SK-N-SH (cell line): ENCODE measurements around the gene SEMA3C. TPM values are rescaled to one million over a fixed set of nuclear protein-coding genes. Genes with fewer than 3 reads are reported as not detected.

ENCODE experiments used
- CTCF ChIA-PET: fragments of 300-600, 350-600 bp; formaldehyde crosslinking; extraction: SDS; loops from one replicate; lab custom pipeline; 2021; lab: Yijun Ruan, JAX
- POLR2A ChIA-PET: fragments of 350-600 bp; sonication (Branson Sonifier 250); formaldehyde crosslinking; extraction: SDS; loops from one replicate; lab custom pipeline; 2020; ENCODE audit warnings: antibody characterized with exemption, inconsistent platforms; lab: Yijun Ruan, JAX
- DNase-seq: peaks from one replicate; pipeline ENCODE4 v3.0.0; 2012
- H2AFZ ChIP-seq: fragments of 200-600 bp; sonication (generic); 2 replicates; pipeline ENCODE4 v1.8.1; 2016; ENCODE audit warnings: antibody characterized with exemption, mild to moderate bottlenecking, low read depth
- H3F3A ChIP-seq: fragments of 200-600 bp; sonication (generic); replicated peaks from 2 replicates; pipeline ENCODE3; 2016; ENCODE audit warnings: antibody characterized with exemption, mild to moderate bottlenecking; ENCODE audit not compliant: insufficient read depth
- H3K27ac ChIP-seq, 2 experiments: fragments of 200-500 bp in 1 of 2; fragments of 200-600 bp in 1 of 2; sonication (Bioruptor generic) in 1 of 2; sonication (generic), shearing (Covaris generic) in 1 of 2; 2 replicates each; pipeline versions ENCODE4 v1.5.1 to v1.6.1; 2014 to 2016; ENCODE audit warnings: low read depth in 2 of 2, inconsistent platforms in 1 of 2, low read length in 1 of 2, mild to moderate bottlenecking in 1 of 2, mixed read lengths in 1 of 2
- H3K27me3 ChIP-seq: fragments of 200-600 bp; sonication (generic), shearing (Covaris generic); 2 replicates; pipeline ENCODE4 v1.6.1; 2016; ENCODE audit warnings: mixed run types; ENCODE audit not compliant: insufficient read depth
- H3K36me3 ChIP-seq, 2 experiments: fragments of 200-500 bp in 1 of 2; fragments of 200-600 bp in 1 of 2; sonication (Bioruptor generic) in 1 of 2; sonication (generic) in 1 of 2; replicated peaks in 1 of 2; 2 replicates each; pipeline versions ENCODE3 to v1.5.1; 2014 to 2016; ENCODE audit warnings: low read length in 1 of 2, mild to moderate bottlenecking in 1 of 2; ENCODE audit not compliant: insufficient read depth in 2 of 2, control insufficient read depth in 1 of 2
- H3K4me1 ChIP-seq, 2 experiments: fragments of 200-500 bp in 1 of 2; fragments of 200-600 bp in 1 of 2; sonication (Bioruptor generic) in 1 of 2; sonication (generic), shearing (Covaris generic) in 1 of 2; 2 replicates each; pipeline versions ENCODE4 v1.5.1 to v1.6.1; 2014 to 2016; ENCODE audit warnings: low read depth in 1 of 2, low read length in 1 of 2, mixed run types in 1 of 2; ENCODE audit not compliant: insufficient read depth in 2 of 2, control insufficient read depth in 1 of 2
- H3K4me2 ChIP-seq: fragments of 200-600 bp; sonication (generic), shearing (Covaris generic); 2 replicates; pipeline ENCODE4 v1.6.1; 2017; ENCODE audit warnings: mixed run types
- H3K4me3 ChIP-seq, 2 experiments: fragments of 200-500 bp in 1 of 2; fragments of 200-600 bp in 1 of 2; sonication (Bioruptor generic) in 1 of 2; sonication (generic), shearing (Covaris generic) in 1 of 2; 2 replicates each; pipeline versions ENCODE4 v1.5.1 to v1.8.1; 2014 to 2016; ENCODE audit warnings: low read depth in 2 of 2, inconsistent platforms in 1 of 2, low read length in 1 of 2, mild to moderate bottlenecking in 1 of 2, mixed read lengths in 1 of 2, moderate library complexity in 1 of 2
- H3K79me2 ChIP-seq: fragments of 200-600 bp; sonication (generic); 2 replicates; pipeline ENCODE4 v1.8.1; 2017; ENCODE audit warnings: mild to moderate bottlenecking; ENCODE audit not compliant: insufficient read depth
- H3K9ac ChIP-seq: fragments of 200-600 bp; sonication (generic); 2 replicates; pipeline ENCODE4 v1.6.1; 2017; ENCODE audit warnings: mixed run types
- H3K9me2 ChIP-seq: fragments of 200-600 bp; sonication (generic); 2 replicates; pipeline ENCODE4 v1.6.1; 2017; ENCODE audit warnings: mixed run types
- H3K9me3 ChIP-seq: fragments of 200-600 bp; sonication (generic); 2 replicates; pipeline ENCODE4 v1.6.1; 2017; ENCODE audit warnings: mixed run types, mild to moderate bottlenecking, moderate library complexity
- H4K20me1 ChIP-seq: fragments of 200-600 bp; sonication (generic); 2 replicates; pipeline ENCODE4 v1.6.1; 2017; ENCODE audit warnings: mild to moderate bottlenecking, mixed run types; ENCODE audit not compliant: insufficient read depth
- CHD2 ChIP-seq: fragments of 150-350 bp; IDR thresholded peaks from 2 replicates; pipeline ENCODE4 v1.6.1; 2018; ENCODE audit warnings: low read length; ENCODE audit not compliant: partially characterized antibody
- EP300 ChIP-seq, 2 experiments: IDR thresholded peaks; 2 replicates each; pipeline versions ENCODE4 v1.4.0 to v1.6.1; 2012; ENCODE audit warnings: borderline replicate concordance in 1 of 2, low read depth in 1 of 2, low read length in 1 of 2
- FOXJ3 ChIP-seq: sonication (generic); formaldehyde crosslinking; IDR thresholded peaks from 2 replicates; pipeline ENCODE4 v1.5.1; 2020; ENCODE audit warnings: mild to moderate bottlenecking, missing genetic modification reagents
- FOXM1 ChIP-seq: IDR thresholded peaks from 2 replicates; pipeline ENCODE4 v1.4.0; 2012; ENCODE audit warnings: low read depth, mild to moderate bottlenecking
- GABPA ChIP-seq: IDR thresholded peaks from 2 replicates; pipeline ENCODE4 v1.4.0; 2012; ENCODE audit warnings: low read depth, mild to moderate bottlenecking
- GATA2 ChIP-seq: sonication (generic); formaldehyde crosslinking; IDR thresholded peaks from 2 replicates; pipeline ENCODE4 v1.5.0; 2020; ENCODE audit warnings: mild to moderate bottlenecking, missing genetic modification reagents
- JUND ChIP-seq: IDR thresholded peaks from 2 replicates; pipeline ENCODE4 v1.4.0; 2012
- MEF2A ChIP-seq: IDR thresholded peaks from 2 replicates; pipeline ENCODE4 v1.4.0; 2012; ENCODE audit warnings: low read depth, borderline replicate concordance
- MXI1 ChIP-seq: IDR thresholded peaks from 2 replicates; pipeline ENCODE4 v1.6.1; 2012; ENCODE audit warnings: mild to moderate bottlenecking, low read depth, low read length, improper control_type of control experiment
- NFIC ChIP-seq: IDR thresholded peaks from 2 replicates; pipeline ENCODE4 v1.4.0; 2012; ENCODE audit warnings: borderline replicate concordance
- RAD21 ChIP-seq: IDR thresholded peaks from 2 replicates; pipeline ENCODE4 v1.6.1; 2012; ENCODE audit warnings: mild to moderate bottlenecking, low read length
- RCOR1 ChIP-seq: fragments of 150-350 bp; IDR thresholded peaks from 2 replicates; pipeline ENCODE4 v1.6.1; 2017; ENCODE audit warnings: antibody characterized with exemption, low read length
- SIN3A ChIP-seq: IDR thresholded peaks from 2 replicates; pipeline ENCODE4 v1.6.1; 2012; ENCODE audit warnings: low read depth, mild to moderate bottlenecking, low read length, moderate library complexity, borderline replicate concordance
- TCF12 ChIP-seq: IDR thresholded peaks from 2 replicates; pipeline ENCODE4 v1.4.0; 2012
- WGBS: methylation state at CpG from one replicate; pipeline ENCODE4 v1.1.6; 2017; ENCODE audit warnings: low lambda C conversion rate; 5-methylcytosine and 5-hydroxymethylcytosine counted together
- polyA plus RNA-seq, 3 experiments: library from polyadenylated mRNA; depleted of rRNA; stranded (reverse); fragments of >200 nt; gene quantifications; 2 replicates each; pipeline ENCODE4 v1.2.3, GENCODE V29; 2012
- TF ChIP-seq, protein P1 (sequence below): fragments of 150-350 bp; IDR thresholded peaks from 2 replicates; pipeline ENCODE4 v1.6.1; 2016; ENCODE audit warnings: mild to moderate bottlenecking, low read depth, low read length
- TF ChIP-seq, protein P2 (sequence below): IDR thresholded peaks from 2 replicates; pipeline ENCODE4; 2012
- TF ChIP-seq, protein P3 (sequence below): fragments of 150-350 bp; IDR thresholded peaks from 2 replicates; pipeline ENCODE4 v1.6.1; 2017; ENCODE audit warnings: antibody characterized with exemption, low read length, low read depth, borderline replicate concordance
- TF ChIP-seq, protein P4 (sequence below): IDR thresholded peaks from 2 replicates; pipeline ENCODE4 v1.4.0; 2012; ENCODE audit warnings: low read depth, borderline replicate concordance
- TF ChIP-seq, protein P5 (sequence below): fragments of 200-600 bp; sonication (generic); IDR thresholded peaks from 2 replicates; pipeline ENCODE4 v1.6.1; 2017; ENCODE audit warnings: antibody characterized with exemption, mild to moderate bottlenecking, moderate library complexity
- TF ChIP-seq, protein P6 (sequence below): IDR thresholded peaks from 2 replicates; pipeline ENCODE4 v1.4.0; 2012; ENCODE audit warnings: low read depth

The SEMA3C gene
- polyA plus RNA-seq, 1 of the 3 experiments (the other 2 are of a cell fraction): 51.1 TPM

DNA sequence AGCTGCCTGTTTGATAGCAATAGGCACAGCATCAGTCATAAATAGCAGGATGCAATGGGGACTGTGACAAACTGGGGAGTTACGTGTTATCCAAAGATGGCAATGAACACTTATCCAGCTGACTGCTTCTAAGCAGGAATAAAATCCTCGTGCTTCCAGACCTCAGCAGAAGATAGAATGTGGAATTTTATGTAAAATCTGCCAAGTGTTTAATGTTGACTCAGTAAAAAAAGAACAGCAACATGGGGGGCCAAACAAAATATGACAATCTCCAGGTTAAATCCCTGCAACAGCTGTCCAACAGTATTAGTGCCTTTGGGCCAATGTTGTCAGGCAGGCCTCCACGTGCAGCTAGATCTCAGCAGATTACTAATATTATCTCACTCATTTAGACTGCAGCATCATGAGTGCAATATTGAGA is 127.3 kb downstream of the SEMA3C start:
- POLR2A ChIA-PET: interaction anchor here (1.4 kb wide), 1 partner anchor 26 kb away, joined by 3 read pairs; no protein-coding TSS in a partner anchor

More for the DNA sequence above, 127.3 kb downstream of the SEMA3C start:
- H3K79me2 ChIP-seq: no peaks in the 10 kb centered on the region
- H4K20me1 ChIP-seq: no peaks in the 10 kb centered on the region
- CTCF ChIA-PET: interaction anchor here (0.9 to 2.0 kb wide), 4 partner anchors 49 to 655 kb away, joined by 3 to 5 read pairs (median 4); no protein-coding TSS in a partner anchor
- peaks cover 1 to 33% of the 10 kb centered on the region in 2 experiments; a peak in 3 of 4 replicates for H3K4me1 ChIP-seq
- no peaks in the 10 kb centered on the region for H3K9me2 ChIP-seq
- no peaks in the 10 kb centered on the region for H3K27me3 ChIP-seq
- H3K27ac ChIP-seq: peak overlapping the region; percentile 21 to 98; a peak in 3 of 4 replicates
- DNase-seq: peak; percentile 58
- H3K4me2 ChIP-seq: no peak overlapping the region
- H3F3A ChIP-seq: peaks cover 3% of the 10 kb centered on the region
- H3K4me3 ChIP-seq: no peak overlapping the region; a peak in 1 of 4 replicates
- peak; percentile 10; the same call in 1 of the 2 replicates for TF ChIP-seq RAD21
- TF ChIP-seq FOXM1: 0 out of 2 replicates have a peak, but pooled peaks have one; percentile 16
- TF ChIP-seq, protein P1, sequence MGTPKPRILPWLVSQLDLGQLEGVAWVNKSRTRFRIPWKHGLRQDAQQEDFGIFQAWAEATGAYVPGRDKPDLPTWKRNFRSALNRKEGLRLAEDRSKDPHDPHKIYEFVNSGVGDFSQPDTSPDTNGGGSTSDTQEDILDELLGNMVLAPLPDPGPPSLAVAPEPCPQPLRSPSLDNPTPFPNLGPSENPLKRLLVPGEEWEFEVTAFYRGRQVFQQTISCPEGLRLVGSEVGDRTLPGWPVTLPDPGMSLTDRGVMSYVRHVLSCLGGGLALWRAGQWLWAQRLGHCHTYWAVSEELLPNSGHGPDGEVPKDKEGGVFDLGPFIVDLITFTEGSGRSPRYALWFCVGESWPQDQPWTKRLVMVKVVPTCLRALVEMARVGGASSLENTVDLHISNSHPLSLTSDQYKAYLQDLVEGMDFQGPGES: no peak
- no peak for TF ChIP-seq FOXJ3 (CRISPR knock-in tag)
- TF ChIP-seq TCF12: peak; percentile 70; the same call in 1 of the 2 replicates
- peak in 1 of 2 experiments; percentile 96; a peak in 2 of 4 replicates for TF ChIP-seq EP300 (IDR thresholded peaks at IDR 0.05; ENCODE audit: borderline replicate concordance in 1 of 2, low read depth in 1 of 2, low read length in 1 of 2)
- TF ChIP-seq MXI1: peak; percentile 93
- TF ChIP-seq MEF2A: no peak
- TF ChIP-seq RCOR1: peak; percentile 76
- peak; percentile 69 for TF ChIP-seq CHD2
- TF ChIP-seq, protein P2, sequence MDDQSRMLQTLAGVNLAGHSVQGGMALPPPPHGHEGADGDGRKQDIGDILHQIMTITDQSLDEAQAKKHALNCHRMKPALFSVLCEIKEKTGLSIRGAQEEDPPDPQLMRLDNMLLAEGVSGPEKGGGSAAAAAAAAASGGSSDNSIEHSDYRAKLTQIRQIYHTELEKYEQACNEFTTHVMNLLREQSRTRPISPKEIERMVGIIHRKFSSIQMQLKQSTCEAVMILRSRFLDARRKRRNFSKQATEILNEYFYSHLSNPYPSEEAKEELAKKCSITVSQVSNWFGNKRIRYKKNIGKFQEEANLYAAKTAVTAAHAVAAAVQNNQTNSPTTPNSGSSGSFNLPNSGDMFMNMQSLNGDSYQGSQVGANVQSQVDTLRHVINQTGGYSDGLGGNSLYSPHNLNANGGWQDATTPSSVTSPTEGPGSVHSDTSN: peak; percentile 42
- 0 out of 2 replicates have a peak, but pooled peaks have one; percentile 57 for TF ChIP-seq SIN3A
- TF ChIP-seq, protein P3, sequence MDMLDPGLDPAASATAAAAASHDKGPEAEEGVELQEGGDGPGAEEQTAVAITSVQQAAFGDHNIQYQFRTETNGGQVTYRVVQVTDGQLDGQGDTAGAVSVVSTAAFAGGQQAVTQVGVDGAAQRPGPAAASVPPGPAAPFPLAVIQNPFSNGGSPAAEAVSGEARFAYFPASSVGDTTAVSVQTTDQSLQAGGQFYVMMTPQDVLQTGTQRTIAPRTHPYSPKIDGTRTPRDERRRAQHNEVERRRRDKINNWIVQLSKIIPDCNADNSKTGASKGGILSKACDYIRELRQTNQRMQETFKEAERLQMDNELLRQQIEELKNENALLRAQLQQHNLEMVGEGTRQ: no peak
- TF ChIP-seq, protein P4, sequence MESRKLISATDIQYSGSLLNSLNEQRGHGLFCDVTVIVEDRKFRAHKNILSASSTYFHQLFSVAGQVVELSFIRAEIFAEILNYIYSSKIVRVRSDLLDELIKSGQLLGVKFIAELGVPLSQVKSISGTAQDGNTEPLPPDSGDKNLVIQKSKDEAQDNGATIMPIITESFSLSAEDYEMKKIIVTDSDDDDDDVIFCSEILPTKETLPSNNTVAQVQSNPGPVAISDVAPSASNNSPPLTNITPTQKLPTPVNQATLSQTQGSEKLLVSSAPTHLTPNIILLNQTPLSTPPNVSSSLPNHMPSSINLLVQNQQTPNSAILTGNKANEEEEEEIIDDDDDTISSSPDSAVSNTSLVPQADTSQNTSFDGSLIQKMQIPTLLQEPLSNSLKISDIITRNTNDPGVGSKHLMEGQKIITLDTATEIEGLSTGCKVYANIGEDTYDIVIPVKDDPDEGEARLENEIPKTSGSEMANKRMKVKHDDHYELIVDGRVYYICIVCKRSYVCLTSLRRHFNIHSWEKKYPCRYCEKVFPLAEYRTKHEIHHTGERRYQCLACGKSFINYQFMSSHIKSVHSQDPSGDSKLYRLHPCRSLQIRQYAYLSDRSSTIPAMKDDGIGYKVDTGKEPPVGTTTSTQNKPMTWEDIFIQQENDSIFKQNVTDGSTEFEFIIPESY: no peak
- TF ChIP-seq, protein P5, sequence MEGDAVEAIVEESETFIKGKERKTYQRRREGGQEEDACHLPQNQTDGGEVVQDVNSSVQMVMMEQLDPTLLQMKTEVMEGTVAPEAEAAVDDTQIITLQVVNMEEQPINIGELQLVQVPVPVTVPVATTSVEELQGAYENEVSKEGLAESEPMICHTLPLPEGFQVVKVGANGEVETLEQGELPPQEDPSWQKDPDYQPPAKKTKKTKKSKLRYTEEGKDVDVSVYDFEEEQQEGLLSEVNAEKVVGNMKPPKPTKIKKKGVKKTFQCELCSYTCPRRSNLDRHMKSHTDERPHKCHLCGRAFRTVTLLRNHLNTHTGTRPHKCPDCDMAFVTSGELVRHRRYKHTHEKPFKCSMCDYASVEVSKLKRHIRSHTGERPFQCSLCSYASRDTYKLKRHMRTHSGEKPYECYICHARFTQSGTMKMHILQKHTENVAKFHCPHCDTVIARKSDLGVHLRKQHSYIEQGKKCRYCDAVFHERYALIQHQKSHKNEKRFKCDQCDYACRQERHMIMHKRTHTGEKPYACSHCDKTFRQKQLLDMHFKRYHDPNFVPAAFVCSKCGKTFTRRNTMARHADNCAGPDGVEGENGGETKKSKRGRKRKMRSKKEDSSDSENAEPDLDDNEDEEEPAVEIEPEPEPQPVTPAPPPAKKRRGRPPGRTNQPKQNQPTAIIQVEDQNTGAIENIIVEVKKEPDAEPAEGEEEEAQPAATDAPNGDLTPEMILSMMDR: no peak
- no peak for TF ChIP-seq JUND
- peak; percentile 95 for TF ChIP-seq GATA2
- TF ChIP-seq, protein P6, sequence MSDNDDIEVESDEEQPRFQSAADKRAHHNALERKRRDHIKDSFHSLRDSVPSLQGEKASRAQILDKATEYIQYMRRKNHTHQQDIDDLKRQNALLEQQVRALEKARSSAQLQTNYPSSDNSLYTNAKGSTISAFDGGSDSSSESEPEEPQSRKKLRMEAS: peak; percentile 56; the same call in 1 of the 2 replicates
- no peak for TF ChIP-seq GABPA
- peak; percentile 15; the same call in 1 of the 2 replicates for TF ChIP-seq NFIC
- H3K36me3 ChIP-seq: peaks cover 18 to 41% of the 10 kb centered on the region in 2 experiments
- H3K9me3 ChIP-seq: no peaks in the 10 kb centered on the region
- H2AFZ ChIP-seq: no peak overlapping the region; the same call in 1 of the 2 replicates
- H3K9ac ChIP-seq: no peak overlapping the region
- WGBS: 60% methylated on average over 3 of the region's 3 CpGs
